ENCODE data around the gene RBM38.

- no peak for TF ChIP-seq POLR2A (IDR thresholded peaks at IDR 0.05; ENCODE audit: low read depth, low read length)
- no peak for TF ChIP-seq TAF1 (IDR thresholded peaks at IDR 0.05; ENCODE audit: borderline replicate concordance, low read depth, low read length)
These were observed 48.2 kb downstream of the RBM38 start for GRCh38 chr20:57439432-57439831.

All from GM12892 (cell line).